Cardiac muscle cell (in vitro differentiated cells and primary cell): ENCODE results near the gene BCDIN3D. TPM values are rescaled to one million over a fixed set of nuclear protein-coding genes. Genes with fewer than 3 reads are reported as not detected.

Experiments used
- DNase-seq, 2 donors: peaks; one replicate each; pipeline versions ENCODE4 v3.0.0 to v3.0.0-alpha.2; 2010 to 2017; ENCODE audit warnings: low read depth in 1 of 2, low spot score in 1 of 2
- H3K27ac ChIP-seq: fragments of 200-600 bp; sonication (generic); 2 replicates; pipeline ENCODE4 v1.5.1; 2016
- H3K27me3 ChIP-seq: fragments of 200-600 bp; sonication (generic); 2 replicates; pipeline ENCODE4 v1.6.0; 2016; ENCODE audit warnings: control low read depth
- H3K36me3 ChIP-seq: fragments of 200-600 bp; sonication (generic); 2 replicates; pipeline ENCODE4 v1.5.1; 2016; ENCODE audit warnings: control low read depth
- H3K4me1 ChIP-seq: fragments of 200-600 bp; sonication (generic); 2 replicates; pipeline ENCODE4 v1.8.1; 2017; ENCODE audit warnings: low read depth, mild to moderate bottlenecking, mixed run types
- H3K4me3 ChIP-seq: fragments of 200-600 bp; sonication (generic); 2 replicates; pipeline ENCODE4 v1.5.1; 2016; ENCODE audit warnings: mild to moderate bottlenecking
- H3K9me3 ChIP-seq: fragments of 200-600 bp; sonication (generic); 2 replicates; pipeline ENCODE4 v1.5.1; 2017; ENCODE audit warnings: low read depth, mild to moderate bottlenecking, control low read depth
- polyA plus RNA-seq: library from polyadenylated mRNA; unstranded; fragments of >200 nt; fragmentation: Nextera tagmentation; extraction: Ambion mirVana; gene quantifications from 2 replicates; pipeline ENCODE4 v1.2.1, GENCODE V29; 2016
- total RNA-seq: library from RNA; depleted of rRNA; stranded (reverse); fragments of >200 nt; gene quantifications from 2 replicates; pipeline ENCODE4 v1.2.3, GENCODE V29; 2016
- TF ChIP-seq, protein P1 (sequence below): IDR thresholded peaks from 2 replicates; pipeline ENCODE4 v1.5.1; 2012; ENCODE audit warnings: low read depth, mild to moderate bottlenecking, low read length

BCDIN3D gene
- total and polyA plus RNA-seq, 2 experiments from 2014 or later: 5.9 to 8.9 TPM

DNA sequence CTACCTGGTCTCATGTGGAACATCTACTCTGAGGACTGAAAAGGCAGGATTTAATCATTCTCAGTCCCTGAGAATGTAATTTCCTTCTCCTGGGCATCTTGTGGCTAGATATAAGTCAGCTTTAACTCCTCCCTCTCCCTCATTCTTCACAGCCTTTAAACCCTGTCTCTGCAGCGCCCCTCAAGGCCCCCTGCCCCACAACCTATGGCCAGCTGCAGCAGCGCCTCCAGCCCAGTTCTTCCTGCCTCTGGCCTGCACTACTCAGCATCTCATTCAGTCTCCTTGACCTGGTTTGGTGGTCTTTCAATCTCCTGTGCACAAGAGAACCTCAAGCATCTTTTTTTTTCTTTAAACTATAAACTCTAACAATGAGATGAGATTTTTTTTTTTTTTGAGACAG, 44.0 kb downstream of the BCDIN3D start:
- Histone ChIP-seq H3K4me3 (no peak overlapping the region), H3K36me3 (peaks cover 25% of the 10 kb centered on the region), H3K4me1 (peaks cover 6% of the 10 kb centered on the region), H3K27ac (no peak overlapping the region), H3K27me3 (no peaks in the 10 kb centered on the region), H3K9me3 (no peaks in the 10 kb centered on the region)
- no peak for DNase-seq
- TF ChIP-seq, protein P1, sequence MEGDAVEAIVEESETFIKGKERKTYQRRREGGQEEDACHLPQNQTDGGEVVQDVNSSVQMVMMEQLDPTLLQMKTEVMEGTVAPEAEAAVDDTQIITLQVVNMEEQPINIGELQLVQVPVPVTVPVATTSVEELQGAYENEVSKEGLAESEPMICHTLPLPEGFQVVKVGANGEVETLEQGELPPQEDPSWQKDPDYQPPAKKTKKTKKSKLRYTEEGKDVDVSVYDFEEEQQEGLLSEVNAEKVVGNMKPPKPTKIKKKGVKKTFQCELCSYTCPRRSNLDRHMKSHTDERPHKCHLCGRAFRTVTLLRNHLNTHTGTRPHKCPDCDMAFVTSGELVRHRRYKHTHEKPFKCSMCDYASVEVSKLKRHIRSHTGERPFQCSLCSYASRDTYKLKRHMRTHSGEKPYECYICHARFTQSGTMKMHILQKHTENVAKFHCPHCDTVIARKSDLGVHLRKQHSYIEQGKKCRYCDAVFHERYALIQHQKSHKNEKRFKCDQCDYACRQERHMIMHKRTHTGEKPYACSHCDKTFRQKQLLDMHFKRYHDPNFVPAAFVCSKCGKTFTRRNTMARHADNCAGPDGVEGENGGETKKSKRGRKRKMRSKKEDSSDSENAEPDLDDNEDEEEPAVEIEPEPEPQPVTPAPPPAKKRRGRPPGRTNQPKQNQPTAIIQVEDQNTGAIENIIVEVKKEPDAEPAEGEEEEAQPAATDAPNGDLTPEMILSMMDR: no peak

DNA sequence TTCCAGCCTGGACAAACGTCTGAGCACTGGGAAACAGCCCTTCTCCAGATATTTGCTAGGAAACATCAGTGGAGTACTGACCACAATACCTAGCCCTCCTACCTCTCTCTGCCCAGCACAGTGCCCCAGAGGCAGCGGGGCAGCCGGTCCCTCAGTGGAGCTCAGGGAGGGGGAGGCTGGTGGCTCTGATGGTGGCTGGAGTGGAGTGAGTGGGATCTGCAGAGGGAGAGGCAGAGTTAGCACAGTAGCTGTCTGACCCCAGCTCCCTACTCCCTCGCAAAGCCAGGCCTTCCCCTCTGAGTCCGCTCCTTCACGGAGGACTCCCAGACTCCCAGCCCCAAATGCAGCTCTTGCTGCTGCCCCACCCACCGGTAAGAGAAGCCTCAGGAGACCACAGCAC, 44.7 kb downstream of the BCDIN3D start:
- Histone ChIP-seq H3K27ac (no peak overlapping the region), H3K4me1 (peaks cover 6% of the 10 kb centered on the region), H3K27me3 (no peaks in the 10 kb centered on the region), H3K9me3 (no peaks in the 10 kb centered on the region), H3K4me3 (no peak overlapping the region), H3K36me3 (peaks cover 27% of the 10 kb centered on the region)
- DNase-seq: no peak
- TF ChIP-seq, protein P1: no peak

DNA sequence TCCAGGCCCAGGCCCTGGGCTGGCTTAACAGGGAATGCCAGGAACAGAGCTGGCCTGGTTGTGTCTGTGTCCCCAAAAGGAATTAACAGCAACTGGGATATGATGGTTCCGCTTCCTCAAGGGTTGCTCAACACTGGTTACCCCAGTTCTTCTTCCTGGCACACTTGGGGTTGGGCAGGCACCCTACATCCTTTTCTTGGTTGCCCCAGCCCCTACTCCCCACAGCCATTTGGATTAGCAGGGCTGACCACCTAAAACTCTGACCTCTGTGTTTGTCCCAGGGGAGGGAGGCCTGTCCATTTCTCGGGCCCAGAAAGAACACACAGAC, 45.5 kb downstream of the BCDIN3D start:
- H3K4me3 ChIP-seq: no peak overlapping the region
- H3K27ac ChIP-seq: no peak overlapping the region

DNA sequence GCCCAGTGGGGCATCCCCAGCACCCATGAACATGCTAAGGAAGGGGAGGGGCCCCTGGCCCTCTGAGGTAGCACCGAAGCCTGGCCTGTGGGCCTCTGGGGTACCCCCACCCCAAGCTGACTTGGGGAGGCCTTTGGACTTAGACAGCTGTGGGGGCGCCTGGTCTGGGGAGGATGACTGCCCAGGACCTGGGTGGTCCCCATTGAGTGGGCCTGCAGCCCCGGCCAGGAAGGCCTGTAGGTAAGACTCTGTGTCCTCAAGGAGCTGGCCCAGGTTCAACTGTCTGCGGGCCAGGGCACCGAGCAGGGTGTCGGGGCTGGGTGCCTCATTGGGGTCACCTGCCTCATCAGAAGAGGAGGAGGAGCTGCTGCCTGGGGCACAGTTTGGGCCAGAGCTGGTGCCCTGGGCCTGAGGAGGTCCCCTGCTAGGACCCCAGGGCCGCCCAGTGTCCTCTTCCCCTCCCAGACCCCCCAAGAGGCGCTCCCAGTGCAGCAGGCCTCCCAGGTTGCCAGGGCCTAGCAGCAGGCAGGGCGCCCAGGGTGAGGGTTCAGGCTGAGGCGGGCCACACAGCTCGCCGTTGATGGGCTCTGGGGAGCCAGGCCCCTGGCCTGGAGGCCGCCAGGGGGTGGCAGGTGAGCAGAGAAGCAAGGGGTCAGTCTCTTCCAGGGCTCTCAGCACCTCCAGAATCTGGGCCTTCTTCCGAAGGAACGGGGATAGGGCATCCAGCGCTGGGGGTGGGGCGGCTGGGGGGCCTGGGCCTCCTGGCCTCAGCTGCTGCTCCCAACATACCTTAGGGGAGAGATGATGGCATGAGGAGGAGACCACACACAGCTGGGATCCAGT, 46.1 kb downstream of the BCDIN3D start:
- Histone ChIP-seq H3K27ac (no peak overlapping the region), H3K4me1 (peaks cover 6% of the 10 kb centered on the region), H3K9me3 (no peaks in the 10 kb centered on the region), H3K27me3 (no peaks in the 10 kb centered on the region), H3K4me3 (no peak overlapping the region), H3K36me3 (peaks cover 27% of the 10 kb centered on the region)
- TF ChIP-seq, protein P1: no peak
- DNase-seq: no peak

More for the DNA sequence above, 45.5 kb downstream of the BCDIN3D start:
- no peak for DNase-seq
- peaks cover 6% of the 10 kb centered on the region for H3K4me1 ChIP-seq
- no peaks in the 10 kb centered on the region for H3K9me3 ChIP-seq
- TF ChIP-seq, protein P1: no peak
- peaks cover 25% of the 10 kb centered on the region for H3K36me3 ChIP-seq
- H3K27me3 ChIP-seq: no peaks in the 10 kb centered on the region

DNA sequence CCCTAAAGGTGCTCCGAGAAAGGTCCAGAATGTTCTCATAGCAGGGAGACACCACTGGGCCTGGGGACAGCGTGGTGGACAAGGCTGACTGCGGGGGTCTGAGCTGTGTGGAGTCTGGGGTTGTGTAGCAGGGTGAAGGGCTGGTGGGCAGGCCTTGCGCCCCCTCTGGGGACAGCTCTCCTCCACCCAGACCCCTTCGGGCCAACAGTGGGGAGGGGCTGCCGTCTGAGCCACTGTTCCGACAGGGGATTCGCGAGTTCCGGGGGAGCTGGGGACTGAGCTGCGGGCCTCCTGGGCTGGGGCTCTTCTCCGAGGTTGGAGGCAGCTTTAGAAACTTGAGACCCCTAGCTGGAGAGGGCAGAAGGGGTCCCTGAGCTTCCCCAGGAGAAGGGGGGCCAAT, 46.8 kb downstream of the BCDIN3D start:
- H3K27ac ChIP-seq: no peak overlapping the region
- DNase-seq: no peak
- no peaks in the 10 kb centered on the region for H3K9me3 ChIP-seq
- TF ChIP-seq, protein P1: no peak
- H3K27me3 ChIP-seq: no peaks in the 10 kb centered on the region
- no peak overlapping the region for H3K4me3 ChIP-seq
- peaks cover 6% of the 10 kb centered on the region for H3K4me1 ChIP-seq
- peaks cover 21% of the 10 kb centered on the region for H3K36me3 ChIP-seq
